IPS-11a (cell line): ENCODE data around the gene SMYD3.

Experiments used
- H3K4me3 ChIP-seq: one replicate; pipeline ENCODE4 v1.5.1; 2013; ENCODE audit warnings: low read depth, low read length, control low read depth

Gene SMYD3

GRCh38 chr1:245888809-245889208 is 618.3 kb downstream of the SMYD3 start:
- H3K4me3 ChIP-seq = no peak overlapping the region

GRCh38 chr1:245887829-245888228 is 619.2 kb downstream of the SMYD3 start:
- no peak overlapping the region for H3K4me3 ChIP-seq

GRCh38 chr1:245881767-245882391 is 625.2 kb downstream of the SMYD3 start:
- no peak overlapping the region for H3K4me3 ChIP-seq

DNA sequence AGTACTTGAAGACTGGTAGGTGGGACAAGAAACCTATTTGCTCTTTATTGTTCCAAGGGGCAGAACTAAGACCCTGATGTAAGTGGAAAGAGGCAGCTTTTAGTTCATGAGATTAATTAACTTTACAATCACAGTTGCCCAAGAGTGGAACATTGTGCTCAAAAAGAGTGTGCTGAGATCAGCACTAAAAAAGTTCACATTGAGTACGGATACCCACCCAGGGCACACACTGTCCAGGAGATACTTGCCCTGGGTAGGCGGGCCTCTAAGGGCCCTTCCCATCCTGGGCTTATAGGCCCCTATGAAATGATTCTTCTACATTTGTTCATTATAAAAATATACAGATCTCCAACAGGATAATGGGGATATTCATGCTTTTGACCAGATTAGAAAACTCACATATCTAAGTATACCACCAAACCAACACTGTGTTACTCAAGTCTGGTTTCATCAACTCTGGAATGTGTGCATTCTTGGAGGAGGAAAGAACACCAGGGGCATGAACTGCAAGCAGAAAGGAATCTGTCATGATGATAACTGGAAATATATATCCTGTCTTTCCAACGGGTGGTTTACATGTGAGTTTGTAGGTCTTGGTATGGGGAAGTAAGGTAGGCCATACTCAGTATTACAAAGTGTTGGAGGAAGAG is 626.2 kb downstream of the SMYD3 start:
- no peak overlapping the region for H3K4me3 ChIP-seq

- H3K4me3 ChIP-seq = no peak overlapping the region
Measured at GRCh38 chr1:245879091-245879490, 628.0 kb downstream of the SMYD3 start.

DNA sequence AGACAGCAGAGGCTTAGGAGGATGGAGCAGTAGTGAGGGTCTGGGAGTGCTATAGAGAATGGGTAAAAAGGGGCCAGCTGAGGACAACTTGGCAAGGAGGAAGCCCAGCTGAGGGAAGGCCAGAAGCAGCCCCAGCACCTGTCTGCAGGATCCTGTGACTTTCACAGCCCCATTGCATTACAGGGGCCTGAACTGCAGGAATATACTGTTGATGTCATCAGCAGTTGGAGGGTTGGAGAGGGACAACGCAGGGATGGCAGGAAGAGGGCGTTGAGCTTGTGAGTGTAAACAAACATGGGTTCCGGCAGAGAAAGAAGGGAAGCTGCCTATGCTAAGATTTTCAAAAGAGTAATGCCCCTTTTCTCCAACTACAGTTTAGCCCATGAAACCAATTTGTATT is 628.5 kb downstream of the SMYD3 start:
- H3K4me3 ChIP-seq = no peak overlapping the region

DNA sequence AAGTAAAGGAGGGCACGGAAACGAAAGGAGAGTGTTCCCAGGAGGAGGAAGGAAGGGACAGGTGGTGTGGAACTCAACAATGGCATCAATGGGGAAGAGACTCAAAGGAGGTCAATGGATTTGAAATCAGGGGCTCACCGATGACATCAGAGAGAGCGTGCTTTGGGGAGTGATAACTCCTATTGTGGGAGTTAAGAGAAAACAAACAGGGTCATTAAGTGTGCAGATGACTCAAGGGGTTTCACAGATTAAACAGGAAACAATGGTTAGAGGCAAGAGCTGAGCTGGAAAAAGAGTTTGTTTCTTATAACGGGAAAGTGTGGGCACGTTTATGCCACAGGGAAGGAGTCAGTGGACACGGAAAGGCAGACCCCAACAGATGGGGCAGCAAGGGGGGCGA is 629.1 kb downstream of the SMYD3 start:
- no peak overlapping the region for H3K4me3 ChIP-seq

- H3K4me3 ChIP-seq = no peak overlapping the region
Measured at GRCh38 chr1:245876586-245876985, 630.5 kb downstream of the SMYD3 start.

- H3K4me3 ChIP-seq = no peak overlapping the region
Measured at GRCh38 chr1:245875581-245876261, 631.4 kb downstream of the SMYD3 start.

DNA sequence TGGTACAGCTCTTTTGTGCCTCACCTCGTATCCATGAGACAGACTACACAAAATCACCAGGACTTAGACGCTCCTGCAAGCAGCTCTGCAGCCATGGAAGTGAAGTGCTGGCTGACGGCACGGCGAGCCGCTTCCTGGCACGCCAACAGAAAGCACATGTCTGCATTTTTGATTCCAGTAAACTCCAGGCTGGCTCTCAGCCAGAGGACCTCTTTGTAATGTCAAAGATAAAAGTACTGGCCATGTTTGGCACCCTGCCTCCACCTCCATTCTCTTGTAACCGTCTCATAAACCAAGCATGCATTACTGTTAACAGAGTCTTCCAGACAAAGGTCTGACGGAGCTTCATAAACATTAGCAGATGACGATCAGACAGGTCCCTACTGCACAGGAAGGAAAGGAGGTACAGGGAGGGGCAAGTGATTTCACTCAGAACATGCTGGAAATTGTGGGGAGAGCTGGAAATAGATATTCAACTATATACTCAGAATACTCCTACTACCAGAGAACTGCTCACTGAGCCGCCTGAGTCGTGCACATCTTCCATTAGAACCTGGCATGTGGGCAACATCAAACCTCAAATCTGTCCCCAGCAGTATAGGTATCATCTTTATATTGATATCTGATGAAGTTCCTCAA is 632.0 kb downstream of the SMYD3 start:
- no peak overlapping the region for H3K4me3 ChIP-seq

DNA sequence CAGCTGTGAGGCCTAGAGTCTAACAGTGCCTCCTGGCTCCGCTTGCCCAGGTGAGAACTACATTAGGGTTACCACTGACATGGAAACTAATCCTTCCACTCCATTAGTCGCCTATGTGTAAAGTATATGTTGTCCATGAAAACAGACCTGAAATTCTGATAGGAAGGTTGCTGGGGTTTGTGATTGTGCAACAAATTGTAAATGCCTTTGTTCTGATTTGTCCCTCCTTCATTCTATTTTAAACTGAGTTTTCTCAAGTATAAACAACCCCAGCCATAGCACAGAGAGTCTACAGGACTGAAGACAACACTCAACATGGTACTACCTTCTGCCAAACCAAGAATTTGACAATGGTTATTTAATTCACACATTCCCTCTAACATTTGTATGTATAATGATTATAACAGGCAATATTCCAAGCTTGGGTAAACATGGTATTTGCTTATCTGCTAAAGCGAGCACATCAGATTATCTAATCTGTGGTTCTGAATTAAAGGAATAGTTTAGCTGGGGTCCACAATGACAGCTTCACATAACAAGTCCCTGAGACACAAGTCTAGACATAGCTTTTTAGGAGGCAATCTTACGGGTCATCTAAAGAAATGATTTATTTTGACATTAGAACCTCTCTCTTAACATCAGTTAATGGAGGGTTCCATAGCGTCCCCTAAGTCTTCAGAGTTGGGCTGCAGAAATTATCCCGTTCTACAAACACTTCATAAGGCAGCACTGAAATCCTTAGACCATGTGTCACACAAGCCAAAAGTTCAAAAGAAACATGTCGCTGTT is 633.0 kb downstream of the SMYD3 start:
- no peak overlapping the region for H3K4me3 ChIP-seq

- H3K4me3 ChIP-seq = no peak overlapping the region
Measured at GRCh38 chr1:245873068-245873467, 634.0 kb downstream of the SMYD3 start.

- H3K4me3 ChIP-seq = no peak overlapping the region
Measured at GRCh38 chr1:245872475-245872874, 634.6 kb downstream of the SMYD3 start.

- H3K4me3 ChIP-seq = no peak overlapping the region
Measured at GRCh38 chr1:245871915-245872314, 635.2 kb downstream of the SMYD3 start.

DNA sequence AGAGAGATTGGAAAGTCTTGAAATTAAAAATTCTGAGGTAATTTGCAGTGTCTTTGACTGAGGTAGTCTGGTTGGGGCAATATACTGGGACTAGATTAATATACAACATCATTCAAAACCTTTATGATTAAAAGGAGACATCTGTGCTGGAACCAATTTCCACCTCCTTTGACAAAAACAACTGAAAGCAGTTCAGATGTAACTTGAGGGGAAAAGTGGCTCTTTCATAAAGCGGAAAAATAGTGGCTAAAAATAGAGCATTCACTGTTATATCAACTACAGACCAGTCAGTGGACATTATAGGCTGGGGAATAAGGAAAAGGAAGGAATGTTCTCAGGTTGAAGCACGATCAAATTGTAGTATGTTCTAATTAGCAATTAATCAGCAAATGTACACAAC is 635.9 kb downstream of the SMYD3 start:
- no peak overlapping the region for H3K4me3 ChIP-seq

DNA sequence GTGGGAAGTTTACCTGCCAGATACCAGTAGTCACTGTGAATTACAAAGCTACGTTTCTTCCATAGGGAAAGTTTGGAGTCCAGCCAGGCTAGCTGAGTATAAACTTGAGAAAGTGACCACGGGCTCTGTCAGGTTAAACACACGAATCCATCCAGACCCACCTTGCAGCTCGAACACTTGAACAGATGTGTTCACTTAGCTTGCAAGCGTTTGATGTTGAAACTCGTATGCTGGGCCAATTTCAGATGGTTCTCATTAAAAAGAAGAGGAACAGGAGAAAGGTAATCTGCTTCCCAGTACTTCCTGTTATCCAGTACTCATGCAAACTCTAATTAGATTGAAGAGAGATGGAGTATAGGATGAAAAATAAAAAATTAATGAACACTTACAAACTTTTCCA is 636.4 kb downstream of the SMYD3 start:
- H3K4me3 ChIP-seq = no peak overlapping the region

DNA sequence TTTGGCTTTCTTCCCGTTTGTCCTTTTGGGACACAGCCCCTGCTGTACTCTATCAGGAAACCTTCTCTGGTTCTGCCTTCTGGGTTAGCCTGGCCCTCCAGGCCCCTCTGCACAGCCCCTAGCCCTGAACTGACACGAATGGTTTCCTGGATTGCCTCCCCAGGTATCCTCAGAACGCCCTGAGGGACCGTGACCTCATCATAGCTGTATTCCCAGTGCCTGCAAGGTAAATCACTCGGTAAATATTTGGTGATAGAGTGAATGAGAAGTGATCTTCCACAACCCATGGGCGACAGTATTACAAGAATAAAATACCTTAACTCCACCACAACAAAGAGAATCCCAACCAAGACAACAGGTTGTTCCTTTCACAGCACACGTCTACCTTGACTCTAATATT is 637.2 kb downstream of the SMYD3 start:
- H3K4me3 ChIP-seq = no peak overlapping the region

DNA sequence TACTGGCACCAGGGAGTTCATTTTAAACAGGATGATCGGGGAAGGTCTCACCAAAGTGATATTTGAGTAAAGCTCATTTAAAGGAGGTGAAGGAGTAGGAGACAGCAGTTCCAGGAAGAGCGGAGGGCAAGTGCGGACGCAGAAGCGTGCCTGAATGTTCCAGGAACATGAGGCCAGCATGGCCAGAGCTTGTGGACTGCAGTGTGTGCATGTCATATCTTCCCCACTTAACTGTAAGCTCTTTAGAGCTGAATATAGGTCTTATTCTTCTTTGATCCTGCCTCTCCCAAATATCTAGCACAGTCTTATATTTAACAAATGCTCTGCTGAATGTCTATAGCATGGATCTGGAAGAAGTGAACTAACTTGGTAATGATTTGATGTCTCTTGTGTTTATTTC is 639.3 kb downstream of the SMYD3 start:
- H3K4me3 ChIP-seq = no peak overlapping the region

- no peak overlapping the region for H3K4me3 ChIP-seq
Measured at GRCh38 chr1:245864872-245865271, 642.2 kb downstream of the SMYD3 start.

GRCh38 chr1:245863566-245864184 is 643.4 kb downstream of the SMYD3 start:
- no peak overlapping the region for H3K4me3 ChIP-seq
